HEK293 (cell line): ENCODE data around the gene SPRED3.

Experiments
- BCL11B ChIP-seq: fragments of 450-650 bp; formaldehyde crosslinking; IDR thresholded peaks from 2 replicates; pipeline ENCODE4 v1.5.1; 2016; ENCODE audit warnings: low read depth, missing biosample characterization, missing genetic modification characterization
- CTCF ChIP-seq: fragments of 450-650 bp; formaldehyde crosslinking; IDR thresholded peaks from 2 replicates; pipeline ENCODE4 v1.5.1; 2016; ENCODE audit warnings: missing biosample characterization, missing genetic modification characterization
- ZNF175 ChIP-seq: fragments of 450-650 bp; formaldehyde crosslinking; IDR thresholded peaks from 2 replicates; pipeline ENCODE4 v1.5.1; 2016; ENCODE audit warnings: missing biosample characterization, missing genetic modification characterization
- ZNF776 ChIP-seq: fragments of 450-650 bp; formaldehyde crosslinking; IDR thresholded peaks from 2 replicates; pipeline ENCODE4 v1.5.0; 2017; ENCODE audit warnings: missing biosample characterization, missing genetic modification characterization, borderline replicate concordance
- ZNF837 ChIP-seq: fragments of 450-650 bp; formaldehyde crosslinking; IDR thresholded peaks from 2 replicates; pipeline ENCODE4 v1.5.1; 2016; ENCODE audit warnings: missing biosample characterization, missing genetic modification characterization
- TF ChIP-seq, protein P1 (sequence below): fragments of 450-650 bp; formaldehyde crosslinking; IDR thresholded peaks from 2 replicates; pipeline ENCODE4 v1.5.1; 2016; ENCODE audit warnings: missing biosample characterization, missing genetic modification characterization

- TF ChIP-seq BCL11B (tag by site-specific recombination): no peak
- no peak for TF ChIP-seq CTCF (tag by site-specific recombination)
- no peak for TF ChIP-seq ZNF837 (tag by site-specific recombination)
- TF ChIP-seq ZNF175 (tag by site-specific recombination): no peak
- TF ChIP-seq, protein P1, sequence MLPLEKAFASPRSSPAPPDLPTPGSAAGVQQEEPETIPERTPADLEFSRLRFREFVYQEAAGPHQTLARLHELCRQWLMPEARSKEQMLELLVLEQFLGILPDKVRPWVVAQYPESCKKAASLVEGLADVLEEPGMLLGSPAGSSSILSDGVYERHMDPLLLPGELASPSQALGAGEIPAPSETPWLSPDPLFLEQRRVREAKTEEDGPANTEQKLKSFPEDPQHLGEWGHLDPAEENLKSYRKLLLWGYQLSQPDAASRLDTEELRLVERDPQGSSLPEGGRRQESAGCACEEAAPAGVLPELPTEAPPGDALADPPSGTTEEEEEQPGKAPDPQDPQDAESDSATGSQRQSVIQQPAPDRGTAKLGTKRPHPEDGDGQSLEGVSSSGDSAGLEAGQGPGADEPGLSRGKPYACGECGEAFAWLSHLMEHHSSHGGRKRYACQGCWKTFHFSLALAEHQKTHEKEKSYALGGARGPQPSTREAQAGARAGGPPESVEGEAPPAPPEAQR (tag by site-specific recombination): no peak
- no peak for TF ChIP-seq ZNF776 (tag by site-specific recombination)
Measured at GRCh38 chr19:38429055-38429810, 40.7 kb downstream of the SPRED3 start.
